ENCODE results near the gene DLX1. TPM values are rescaled to one million over a fixed set of nuclear protein-coding genes. Genes with fewer than 3 reads are reported as not detected.

The DLX1 gene
- total RNA-seq, 1 experiment from 2014 or later: 14.9 TPM

GRCh38 chr2:172079416-172079815 is 5.9 kb upstream of the DLX1 start:
- no peak for DNase-seq
- H3K4me3 ChIP-seq: no peak overlapping the region
- H3K4me1 ChIP-seq: no peaks in the 10 kb centered on the region
- no peak overlapping the region for H3K27ac ChIP-seq
- H3K36me3 ChIP-seq: no peaks in the 10 kb centered on the region
- H3K9me3 ChIP-seq (replicated peaks): no peaks in the 10 kb centered on the region
- no peaks in the 10 kb centered on the region for H3K27me3 ChIP-seq

- H3K4me3 ChIP-seq: no peak overlapping the region
- no peaks in the 10 kb centered on the region for H3K36me3 ChIP-seq
- H3K4me1 ChIP-seq: no peaks in the 10 kb centered on the region
- H3K27me3 ChIP-seq: no peaks in the 10 kb centered on the region
- no peaks in the 10 kb centered on the region for H3K9me3 ChIP-seq (replicated peaks)
- no peak for DNase-seq
- H3K27ac ChIP-seq: no peak overlapping the region
Observed at GRCh38 chr2:172079838-172080640, 5.3 kb upstream of the DLX1 start.

- no peak overlapping the region for H3K27ac ChIP-seq
- DNase-seq: no peak
- H3K27me3 ChIP-seq: no peaks in the 10 kb centered on the region
- H3K36me3 ChIP-seq: no peaks in the 10 kb centered on the region
- H3K4me1 ChIP-seq: no peaks in the 10 kb centered on the region
- no peak overlapping the region for H3K4me3 ChIP-seq
- H3K9me3 ChIP-seq (replicated peaks): no peaks in the 10 kb centered on the region
Observed at GRCh38 chr2:172080641-172081220, 4.6 kb upstream of the DLX1 start.

GRCh38 chr2:172081221-172082022 is 3.9 kb upstream of the DLX1 start:
- H3K4me1 ChIP-seq: no peaks in the 10 kb centered on the region
- H3K9me3 ChIP-seq (replicated peaks): no peaks in the 10 kb centered on the region
- H3K4me3 ChIP-seq: no peak overlapping the region
- no peaks in the 10 kb centered on the region for H3K27me3 ChIP-seq
- no peak overlapping the region for H3K27ac ChIP-seq
- no peak for DNase-seq
- no peaks in the 10 kb centered on the region for H3K36me3 ChIP-seq

- Histone ChIP-seq H3K27me3 (no peaks in the 10 kb centered on the region), H3K4me3 (no peak overlapping the region), H3K36me3 (no peaks in the 10 kb centered on the region), H3K4me1 (no peaks in the 10 kb centered on the region), H3K9me3 (replicated peaks) (no peaks in the 10 kb centered on the region), H3K27ac (no peak overlapping the region)
- DNase-seq: no peak
Observed at GRCh38 chr2:172082105-172082943, 3.0 kb upstream of the DLX1 start.

GRCh38 chr2:172082944-172083627 is 2.2 kb upstream of the DLX1 start:
- no peaks in the 10 kb centered on the region for H3K9me3 ChIP-seq (replicated peaks)
- H3K27me3 ChIP-seq: no peaks in the 10 kb centered on the region
- H3K4me3 ChIP-seq: peak overlapping the region; percentile 73
- H3K4me1 ChIP-seq: no peaks in the 10 kb centered on the region
- no peak for DNase-seq
- H3K36me3 ChIP-seq: no peaks in the 10 kb centered on the region
- no peak overlapping the region for H3K27ac ChIP-seq

- no peaks in the 10 kb centered on the region for H3K4me1 ChIP-seq
- H3K36me3 ChIP-seq: 0 out of 2 replicates have a peak, but pooled peaks cover 3% of the 10 kb centered on the region
- H3K9me3 ChIP-seq (replicated peaks): no peaks in the 10 kb centered on the region
- H3K27me3 ChIP-seq: no peaks in the 10 kb centered on the region
- H3K27ac ChIP-seq: peak overlapping the region; percentile 83
- DNase-seq: no peak
- peak overlapping the region; percentile 73 for H3K4me3 ChIP-seq
Observed at GRCh38 chr2:172083628-172084394, 1.5 kb upstream of the DLX1 start.

- Histone ChIP-seq H3K4me3 (peak overlapping the region; percentile 73), H3K27me3 (no peaks in the 10 kb centered on the region), H3K4me1 (no peaks in the 10 kb centered on the region), H3K36me3 (0 out of 2 replicates have a peak, but pooled peaks cover 4% of the 10 kb centered on the region), H3K9me3 (replicated peaks) (no peaks in the 10 kb centered on the region), H3K27ac (peak overlapping the region; percentile 83)
- DNase-seq: no peak
Observed at GRCh38 chr2:172084395-172084644, 987 bp upstream of the DLX1 start.

- Histone ChIP-seq H3K27ac (peak overlapping the region; percentile 83), H3K4me1 (no peaks in the 10 kb centered on the region), H3K9me3 (replicated peaks) (no peaks in the 10 kb centered on the region), H3K36me3 (0 out of 2 replicates have a peak, but pooled peaks cover 4% of the 10 kb centered on the region), H3K4me3 (peak overlapping the region; percentile 73), H3K27me3 (no peaks in the 10 kb centered on the region)
- DNase-seq: peak; percentile 96 to 97
Observed at GRCh38 chr2:172084645-172085459, 455 bp upstream of the DLX1 start.

GRCh38 chr2:172086241-172087206 is 1.2 kb downstream of the DLX1 start:
- H3K27ac ChIP-seq: peak overlapping the region; percentile 83
- H3K9me3 ChIP-seq (replicated peaks): no peaks in the 10 kb centered on the region
- 0 out of 2 replicates have a peak, but pooled peaks cover 4% of the 10 kb centered on the region for H3K36me3 ChIP-seq
- DNase-seq: peak; percentile 34 to 57
- H3K27me3 ChIP-seq: no peaks in the 10 kb centered on the region
- H3K4me1 ChIP-seq: no peaks in the 10 kb centered on the region
- peak overlapping the region; percentile 73 for H3K4me3 ChIP-seq

GRCh38 chr2:172087207-172087779 is 2.0 kb downstream of the DLX1 start:
- H3K36me3 ChIP-seq: 0 out of 2 replicates have a peak, but pooled peaks cover 4% of the 10 kb centered on the region
- DNase-seq: no peak
- no peaks in the 10 kb centered on the region for H3K27me3 ChIP-seq
- H3K9me3 ChIP-seq (replicated peaks): no peaks in the 10 kb centered on the region
- H3K4me3 ChIP-seq: peak overlapping the region; percentile 73
- no peaks in the 10 kb centered on the region for H3K4me1 ChIP-seq
- no peak overlapping the region; the same call in 1 of the 2 replicates for H3K27ac ChIP-seq

Data from SJCRH30 (cell line).